HG03432 (cell line): Measurements from ENCODE around the gene PIEZO1.
"Not testable (repeated sequence)": the region's sequence is repeated elsewhere in the genome, so short reads cannot be mapped to it uniquely, and the experiment has no call there.

Source experiments
- ATAC-seq: cut with Tn5 transposase; IDR thresholded peaks from one replicate; pipeline ENCODE4 v1.9.1; 2021; ENCODE audit warnings: mild to moderate bottlenecking, moderate library complexity; ENCODE audit not compliant: unreplicated experiment

The PIEZO1 gene

GRCh38 chr16:88783391-88784073 lies 1.5 kb downstream of the PIEZO1 start:
- ATAC-seq = no peak

GRCh38 chr16:88782454-88783390 lies 2.3 kb downstream of the PIEZO1 start:
- ATAC-seq = no peak

GRCh38 chr16:88781140-88782077 lies 3.6 kb downstream of the PIEZO1 start:
- peak; percentile 41 for ATAC-seq

GRCh38 chr16:88780142-88781062 lies 4.6 kb downstream of the PIEZO1 start:
- ATAC-seq = no peak

GRCh38 chr16:88779406-88780141 lies 5.4 kb downstream of the PIEZO1 start:
- no peak for ATAC-seq

- no peak for ATAC-seq
Observed at GRCh38 chr16:88778541-88779065, 6.4 kb downstream of the PIEZO1 start.

GRCh38 chr16:88778271-88778525 lies 6.8 kb downstream of the PIEZO1 start:
- no peak for ATAC-seq

GRCh38 chr16:88777471-88778270 lies 7.3 kb downstream of the PIEZO1 start:
- ATAC-seq = no peak

- no peak for ATAC-seq
Observed at GRCh38 chr16:88775825-88776224, 9.2 kb downstream of the PIEZO1 start.

- ATAC-seq = no peak
Observed at GRCh38 chr16:88774544-88775393, 10.3 kb downstream of the PIEZO1 start.

GRCh38 chr16:88773812-88774291 lies 11.2 kb downstream of the PIEZO1 start:
- ATAC-seq = no peak

GRCh38 chr16:88772871-88773811 lies 11.9 kb downstream of the PIEZO1 start:
- ATAC-seq = no peak

GRCh38 chr16:88771781-88772180 lies 13.2 kb downstream of the PIEZO1 start:
- not testable (repeated sequence) for ATAC-seq

GRCh38 chr16:88771294-88771772 lies 13.7 kb downstream of the PIEZO1 start:
- no peak for ATAC-seq

GRCh38 chr16:88770461-88771293 lies 14.3 kb downstream of the PIEZO1 start:
- ATAC-seq = no peak
